Gastroesophageal sphincter (tissue), 4 donors: ENCODE measurements around the gene CEP112. TPM values are rescaled to one million over a fixed set of nuclear protein-coding genes. Genes with fewer than 3 reads are reported as not detected.

Experiments
- ATAC-seq: fragments of 150-250 bp; one replicate; pipeline ENCODE4 v1.9.1; 2016; ENCODE audit warnings: mild to moderate bottlenecking, moderate library complexity
- H3K27ac ChIP-seq, 4 donors: fragments of 200-600 bp; sonication (generic) in 3 of 4; 1 replicate in 3 of 4; 2 replicates in 1 of 4; pipeline ENCODE4 v1.5.1; 2016 to 2019
- H3K27me3 ChIP-seq: fragments of 200-600 bp; sonication (generic); one replicate; pipeline ENCODE4 v1.5.1; 2019
- H3K36me3 ChIP-seq, 2 donors: fragments of 200-600 bp; sonication (generic); one replicate each; pipeline ENCODE4 v1.5.1; 2019; ENCODE audit warnings: control low read depth in 1 of 2
- H3K4me1 ChIP-seq, 3 donors: fragments of 200-600 bp; sonication (generic); 1 replicate in 2 of 3; 2 replicates in 1 of 3; pipeline ENCODE4 v1.5.1; 2016 to 2019; ENCODE audit warnings: control low read depth in 2 of 3
- H3K4me3 ChIP-seq, 2 donors: fragments of 200-600 bp; sonication (generic); one replicate each; pipeline ENCODE4 v1.5.1; 2019; ENCODE audit warnings: mild to moderate bottlenecking in 1 of 2, moderate library complexity in 1 of 2
- H3K9me3 ChIP-seq, 3 donors: fragments of 200-600 bp; sonication (generic); one replicate each; pipeline ENCODE4 v1.5.1; 2017 to 2019; ENCODE audit warnings: control low read depth in 2 of 3
- EP300 ChIP-seq: sonication (generic); formaldehyde crosslinking; IDR thresholded peaks from one replicate; pipeline ENCODE4 v1.6.1; 2017; ENCODE audit warnings: antibody characterized with exemption, mild to moderate bottlenecking
- POLR2A ChIP-seq, 2 donors: fragments of 450-650 bp; IDR thresholded peaks; one replicate each; pipeline ENCODE4 v1.6.1; 2017; ENCODE audit warnings: antibody characterized with exemption in 2 of 2, mild to moderate bottlenecking in 2 of 2, moderate library complexity in 1 of 2
- POLR2AphosphoS5 ChIP-seq: sonication (generic); formaldehyde crosslinking; IDR thresholded peaks from one replicate; pipeline ENCODE4 v1.6.1; 2017; ENCODE audit warnings: antibody characterized with exemption
- WGBS, 2 donors: methylation state at CpG; one replicate each; pipeline ENCODE4 v1.1.5; 2018; ENCODE audit warnings: low coverage in 1 of 2; 5-methylcytosine and 5-hydroxymethylcytosine counted together
- total RNA-seq, 4 donors: library from RNA; depleted of rRNA; stranded (reverse); fragments of >200 nt; gene quantifications; one replicate each; pipeline ENCODE4 v1.1.0, GENCODE V29; 2016
- TF ChIP-seq, protein P1 (sequence below), 4 experiments: fragments of 200-600 bp in 2 of 4; fragments of 450-650 bp in 2 of 4; sonication (generic) in 1 of 4; IDR thresholded peaks; one replicate each; pipeline ENCODE4 v1.5.1; 2017 to 2019; ENCODE audit warnings: antibody characterized with exemption in 4 of 4, mild to moderate bottlenecking in 2 of 4, moderate library complexity in 2 of 4

CEP112 gene
- total RNA-seq, 4 donors from 2014 or later: 21.9 to 38.2 (median 27.0) TPM

DNA sequence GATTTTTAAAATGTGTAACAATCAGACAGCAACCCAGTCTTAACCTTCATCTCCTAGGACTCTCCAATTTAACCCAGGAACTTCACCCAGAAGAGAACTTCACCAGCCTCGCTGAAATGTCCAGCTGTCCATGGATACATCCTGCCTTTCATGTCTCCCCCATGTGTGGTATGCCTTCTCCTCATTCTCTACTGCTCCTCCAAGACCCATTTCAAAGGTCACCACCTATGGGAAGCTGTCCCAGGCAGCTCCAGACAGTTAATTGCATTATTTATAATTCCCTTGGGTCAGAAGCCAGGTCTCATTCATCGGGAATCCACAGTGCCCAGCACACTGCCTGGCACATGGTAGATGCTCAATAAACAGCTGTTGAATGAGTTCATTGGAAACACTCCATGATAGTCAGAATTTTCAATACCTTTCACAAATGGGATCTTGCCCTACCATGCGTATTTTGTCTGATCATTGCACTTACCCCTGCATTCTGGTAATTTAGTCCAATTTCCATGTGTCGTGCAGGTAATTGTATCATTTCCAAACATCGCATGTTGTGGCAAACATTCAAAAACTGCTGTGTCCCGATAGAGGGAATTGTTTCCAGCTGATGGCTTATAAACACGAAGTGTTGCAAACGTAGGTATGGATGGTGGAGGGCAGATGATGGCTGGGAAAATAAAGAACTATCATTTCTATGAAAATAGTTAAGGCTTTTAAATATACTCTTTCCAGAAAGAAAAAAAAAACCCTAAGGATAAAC is 28.3 kb upstream of the CEP112 start:
- TF ChIP-seq POLR2AphosphoS5: no peak
- no peak for TF ChIP-seq EP300
- TF ChIP-seq, protein P1, sequence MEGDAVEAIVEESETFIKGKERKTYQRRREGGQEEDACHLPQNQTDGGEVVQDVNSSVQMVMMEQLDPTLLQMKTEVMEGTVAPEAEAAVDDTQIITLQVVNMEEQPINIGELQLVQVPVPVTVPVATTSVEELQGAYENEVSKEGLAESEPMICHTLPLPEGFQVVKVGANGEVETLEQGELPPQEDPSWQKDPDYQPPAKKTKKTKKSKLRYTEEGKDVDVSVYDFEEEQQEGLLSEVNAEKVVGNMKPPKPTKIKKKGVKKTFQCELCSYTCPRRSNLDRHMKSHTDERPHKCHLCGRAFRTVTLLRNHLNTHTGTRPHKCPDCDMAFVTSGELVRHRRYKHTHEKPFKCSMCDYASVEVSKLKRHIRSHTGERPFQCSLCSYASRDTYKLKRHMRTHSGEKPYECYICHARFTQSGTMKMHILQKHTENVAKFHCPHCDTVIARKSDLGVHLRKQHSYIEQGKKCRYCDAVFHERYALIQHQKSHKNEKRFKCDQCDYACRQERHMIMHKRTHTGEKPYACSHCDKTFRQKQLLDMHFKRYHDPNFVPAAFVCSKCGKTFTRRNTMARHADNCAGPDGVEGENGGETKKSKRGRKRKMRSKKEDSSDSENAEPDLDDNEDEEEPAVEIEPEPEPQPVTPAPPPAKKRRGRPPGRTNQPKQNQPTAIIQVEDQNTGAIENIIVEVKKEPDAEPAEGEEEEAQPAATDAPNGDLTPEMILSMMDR (IDR thresholded peaks at IDR 0.05): no peak
- no peak for TF ChIP-seq POLR2A (IDR thresholded peaks at IDR 0.05)
- WGBS, 2 donors: 75 to 80% methylated on average over 5 to 8 of the region's 8 CpGs
- Histone ChIP-seq H3K4me3 (no peak overlapping the region), H3K27ac (no peak overlapping the region), H3K4me1 (no peaks in the 10 kb centered on the region), H3K27me3 (peaks cover 38% of the 10 kb centered on the region), H3K36me3 (no peaks in the 10 kb centered on the region), H3K9me3 (no peaks in the 10 kb centered on the region)
- ATAC-seq: no peak

GRCh38 chr17:66215529-66215911 is 23.6 kb upstream of the CEP112 start:
- TF ChIP-seq, protein P1 (IDR thresholded peaks at IDR 0.05): no peak
- no peak for TF ChIP-seq POLR2A (IDR thresholded peaks at IDR 0.05)
- Histone ChIP-seq H3K27me3 (peaks cover 31% of the 10 kb centered on the region), H3K4me1 (no peaks in the 10 kb centered on the region), H3K4me3 (no peak overlapping the region), H3K9me3 (no peaks in the 10 kb centered on the region), H3K27ac (no peak overlapping the region), H3K36me3 (no peaks in the 10 kb centered on the region)
- no peak for ATAC-seq
- 71 to 80% methylated on average over 3 of the region's 3 CpGs for WGBS, 2 donors

DNA sequence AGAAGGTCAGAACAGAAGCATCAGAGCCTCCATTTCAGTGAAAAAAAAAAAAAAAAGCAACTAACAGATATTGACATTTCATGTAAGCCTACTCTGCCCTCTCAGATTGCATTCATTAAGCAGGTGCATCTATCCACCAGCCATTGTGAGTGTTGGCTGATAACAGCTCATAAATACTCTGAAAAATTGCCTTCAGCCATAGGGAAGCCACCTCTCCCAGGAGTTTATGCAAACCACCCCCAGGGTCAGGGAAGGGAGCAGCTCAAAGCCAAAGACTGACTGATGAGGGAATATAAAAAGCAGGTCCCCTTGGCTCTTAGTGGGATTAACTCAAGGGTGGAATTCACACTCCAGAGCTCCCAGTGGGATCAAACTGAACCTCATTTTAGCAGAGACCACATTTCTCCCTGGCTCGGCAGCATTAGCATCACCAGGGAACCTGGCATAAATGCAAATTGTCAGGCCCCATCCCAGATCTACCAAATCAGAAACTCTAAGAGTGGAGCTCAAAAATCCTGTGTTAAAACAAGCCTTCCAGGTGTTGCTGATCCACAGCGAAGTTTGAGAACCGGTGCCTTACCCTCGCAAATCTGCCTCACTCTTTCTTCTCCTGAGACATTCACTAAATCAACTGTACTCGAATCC is 23.1 kb upstream of the CEP112 start:
- ATAC-seq: no peak
- Histone ChIP-seq H3K36me3 (no peaks in the 10 kb centered on the region), H3K27ac (no peak overlapping the region), H3K4me3 (no peak overlapping the region), H3K4me1 (no peaks in the 10 kb centered on the region), H3K27me3 (peaks cover 26% of the 10 kb centered on the region), H3K9me3 (no peaks in the 10 kb centered on the region)
- TF ChIP-seq EP300: no peak
- TF ChIP-seq, protein P1 (IDR thresholded peaks at IDR 0.05): no peak
- no peak for TF ChIP-seq POLR2A (IDR thresholded peaks at IDR 0.05)
- TF ChIP-seq POLR2AphosphoS5: no peak
- WGBS, 2 donors: 83 to 94% methylated on average over 2 to 5 of the region's 5 CpGs

DNA sequence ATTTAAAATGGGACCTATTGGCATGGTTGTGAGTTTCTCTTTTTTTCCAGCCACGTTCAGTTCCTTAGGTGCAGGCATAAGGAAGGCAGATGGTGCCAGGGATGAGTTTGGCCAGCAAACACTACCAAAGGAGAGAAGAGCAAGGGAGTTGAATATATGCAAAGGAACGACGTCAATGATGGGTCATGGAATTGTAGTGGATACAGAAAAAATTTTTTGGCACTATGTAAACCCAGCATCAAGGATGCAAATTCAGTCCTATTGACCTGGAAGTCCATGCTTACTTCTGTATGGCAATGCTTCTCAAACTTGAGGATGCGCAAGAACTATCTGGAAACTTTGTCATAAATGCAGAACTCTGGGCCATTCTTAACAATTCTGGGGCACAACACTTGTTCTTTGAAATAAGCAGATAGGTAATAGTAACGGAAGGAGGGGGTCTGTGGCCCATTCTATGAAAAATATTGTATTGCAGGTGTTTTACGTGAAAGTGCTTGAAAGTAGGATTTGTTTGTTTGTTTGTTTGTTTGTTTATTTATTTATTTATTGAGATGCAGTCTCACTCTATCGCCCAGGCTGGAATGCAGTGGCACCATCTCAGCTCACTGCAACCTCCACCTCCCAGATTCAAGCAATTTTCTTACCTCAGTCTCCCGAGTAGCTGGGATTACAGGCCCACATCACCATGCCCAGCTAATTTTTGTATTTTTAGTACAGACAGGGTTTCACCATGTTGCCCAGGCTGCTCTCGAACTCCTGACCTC is 19.3 kb upstream of the CEP112 start:
- TF ChIP-seq POLR2A (IDR thresholded peaks at IDR 0.05) (no peak), EP300 (no peak), POLR2AphosphoS5 (no peak)
- TF ChIP-seq, protein P1 (IDR thresholded peaks at IDR 0.05): no peak
- Histone ChIP-seq H3K4me1 (no peaks in the 10 kb centered on the region), H3K27me3 (peaks cover 13% of the 10 kb centered on the region), H3K9me3 (no peaks in the 10 kb centered on the region), H3K36me3 (no peaks in the 10 kb centered on the region), H3K27ac (no peak overlapping the region), H3K4me3 (no peak overlapping the region)
- 87 to 88% methylated on average over 8 to 9 of the region's 9 CpGs for WGBS, 2 donors
- ATAC-seq: no peak
